Measurements from ENCODE around the gene IFNG-AS1. TPM values are rescaled to one million over a fixed set of nuclear protein-coding genes. Genes with fewer than 3 reads are reported as not detected.

The IFNG-AS1 gene
- total RNA-seq, 4 donors from 2014 or later = not detected

GRCh38 chr12:67964456-67964855 lies 24.8 kb upstream of the IFNG-AS1 start:
- TF ChIP-seq POLR2AphosphoS5 (IDR thresholded peaks at IDR 0.05) (no peak), POLR2A (IDR thresholded peaks at IDR 0.05) (no peak), EP300 (IDR thresholded peaks at IDR 0.05) (no peak)
- TF ChIP-seq, protein P1, sequence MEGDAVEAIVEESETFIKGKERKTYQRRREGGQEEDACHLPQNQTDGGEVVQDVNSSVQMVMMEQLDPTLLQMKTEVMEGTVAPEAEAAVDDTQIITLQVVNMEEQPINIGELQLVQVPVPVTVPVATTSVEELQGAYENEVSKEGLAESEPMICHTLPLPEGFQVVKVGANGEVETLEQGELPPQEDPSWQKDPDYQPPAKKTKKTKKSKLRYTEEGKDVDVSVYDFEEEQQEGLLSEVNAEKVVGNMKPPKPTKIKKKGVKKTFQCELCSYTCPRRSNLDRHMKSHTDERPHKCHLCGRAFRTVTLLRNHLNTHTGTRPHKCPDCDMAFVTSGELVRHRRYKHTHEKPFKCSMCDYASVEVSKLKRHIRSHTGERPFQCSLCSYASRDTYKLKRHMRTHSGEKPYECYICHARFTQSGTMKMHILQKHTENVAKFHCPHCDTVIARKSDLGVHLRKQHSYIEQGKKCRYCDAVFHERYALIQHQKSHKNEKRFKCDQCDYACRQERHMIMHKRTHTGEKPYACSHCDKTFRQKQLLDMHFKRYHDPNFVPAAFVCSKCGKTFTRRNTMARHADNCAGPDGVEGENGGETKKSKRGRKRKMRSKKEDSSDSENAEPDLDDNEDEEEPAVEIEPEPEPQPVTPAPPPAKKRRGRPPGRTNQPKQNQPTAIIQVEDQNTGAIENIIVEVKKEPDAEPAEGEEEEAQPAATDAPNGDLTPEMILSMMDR (IDR thresholded peaks at IDR 0.05) = no peak
- no peaks in the 10 kb centered on the region for H3K9me3 ChIP-seq
- no peak overlapping the region for H3K4me3 ChIP-seq
- no peak for ATAC-seq
- H3K36me3 ChIP-seq = no peaks in the 10 kb centered on the region
- H3K4me1 ChIP-seq = no peaks in the 10 kb centered on the region
- 81 to 100% methylated on average over 1 of the region's 1 CpG for WGBS, 2 donors (ENCODE audit: low coverage in 1 of 2)
- H3K27ac ChIP-seq = no peak overlapping the region
- H3K27me3 ChIP-seq = no peaks in the 10 kb centered on the region

DNA sequence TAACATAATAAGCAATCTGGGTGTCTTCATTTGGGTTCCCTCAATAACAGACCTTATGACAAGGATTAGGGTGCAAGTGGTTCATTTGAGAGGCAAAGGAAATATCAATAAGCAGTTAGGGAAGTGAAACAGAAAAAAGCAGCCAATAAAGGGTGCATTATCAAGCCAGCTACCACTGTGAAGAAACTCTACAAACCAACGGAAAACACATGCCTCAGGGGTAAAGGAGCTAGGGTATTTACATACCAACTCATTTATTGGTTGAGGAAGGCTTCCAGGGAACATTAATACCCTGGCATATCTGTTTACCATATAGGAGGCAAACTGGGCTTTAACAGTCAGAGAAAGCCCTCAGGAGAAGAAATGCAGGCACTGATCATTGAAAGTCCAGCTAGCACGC lies 22.7 kb upstream of the IFNG-AS1 start:
- WGBS, 2 donors (ENCODE audit: low coverage in 1 of 2) = 25 to 50% methylated on average over 1 to 2 of the region's 2 CpGs
- Histone ChIP-seq H3K36me3 (no peaks in the 10 kb centered on the region), H3K27me3 (no peaks in the 10 kb centered on the region), H3K4me3 (no peak overlapping the region), H3K27ac (no peak overlapping the region), H3K4me1 (no peaks in the 10 kb centered on the region), H3K9me3 (no peaks in the 10 kb centered on the region)
- TF ChIP-seq POLR2A (IDR thresholded peaks at IDR 0.05) (no peak), POLR2AphosphoS5 (IDR thresholded peaks at IDR 0.05) (no peak), EP300 (IDR thresholded peaks at IDR 0.05) (no peak)
- TF ChIP-seq, protein P1 (IDR thresholded peaks at IDR 0.05) = no peak
- ATAC-seq = no peak

GRCh38 chr12:67968321-67968720 lies 20.9 kb upstream of the IFNG-AS1 start:
- no peak overlapping the region for H3K27ac ChIP-seq
- H3K9me3 ChIP-seq = no peaks in the 10 kb centered on the region
- 80% methylated on average over 2 of the region's 2 CpGs; no CpG with 5 or more reads in 1 of the 2 donors for WGBS, 2 donors (ENCODE audit: low coverage in 1 of 2)
- no peaks in the 10 kb centered on the region for H3K27me3 ChIP-seq
- H3K4me1 ChIP-seq = no peaks in the 10 kb centered on the region
- H3K4me3 ChIP-seq = no peak overlapping the region
- TF ChIP-seq EP300 (IDR thresholded peaks at IDR 0.05) = no peak
- no peak for TF ChIP-seq POLR2AphosphoS5 (IDR thresholded peaks at IDR 0.05)
- TF ChIP-seq, protein P1 (IDR thresholded peaks at IDR 0.05) = no peak
- TF ChIP-seq POLR2A (IDR thresholded peaks at IDR 0.05) = no peak
- ATAC-seq = no peak
- no peaks in the 10 kb centered on the region for H3K36me3 ChIP-seq

DNA sequence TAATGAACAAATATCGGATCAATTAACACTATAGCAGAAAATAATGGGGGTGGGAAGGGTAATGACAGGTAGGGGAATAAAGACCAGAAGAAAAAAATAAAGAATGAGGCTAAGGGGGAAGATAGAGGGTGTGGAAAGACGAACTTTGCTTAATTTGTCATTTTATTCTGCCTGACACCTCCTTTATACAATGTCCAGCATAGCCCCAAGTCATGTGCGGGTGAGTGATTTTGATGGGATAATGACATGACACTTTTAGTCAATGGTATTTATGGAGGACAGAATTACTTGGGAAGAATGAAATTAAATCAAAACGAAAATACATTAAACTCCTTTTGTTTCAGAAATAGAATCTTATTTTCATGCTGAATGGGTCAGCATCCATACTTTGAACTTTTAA lies 20.5 kb upstream of the IFNG-AS1 start:
- ATAC-seq = no peak
- Histone ChIP-seq H3K27me3 (no peaks in the 10 kb centered on the region), H3K27ac (no peak overlapping the region), H3K4me1 (no peaks in the 10 kb centered on the region), H3K4me3 (no peak overlapping the region), H3K9me3 (no peaks in the 10 kb centered on the region), H3K36me3 (no peaks in the 10 kb centered on the region)
- no peak for TF ChIP-seq POLR2A (IDR thresholded peaks at IDR 0.05)
- TF ChIP-seq, protein P1 (IDR thresholded peaks at IDR 0.05) = no peak
- TF ChIP-seq EP300 (IDR thresholded peaks at IDR 0.05) = no peak
- no peak for TF ChIP-seq POLR2AphosphoS5 (IDR thresholded peaks at IDR 0.05)
- WGBS, 2 donors (ENCODE audit: low coverage in 1 of 2) = 66 to 73% methylated on average over 4 of the region's 4 CpGs

DNA sequence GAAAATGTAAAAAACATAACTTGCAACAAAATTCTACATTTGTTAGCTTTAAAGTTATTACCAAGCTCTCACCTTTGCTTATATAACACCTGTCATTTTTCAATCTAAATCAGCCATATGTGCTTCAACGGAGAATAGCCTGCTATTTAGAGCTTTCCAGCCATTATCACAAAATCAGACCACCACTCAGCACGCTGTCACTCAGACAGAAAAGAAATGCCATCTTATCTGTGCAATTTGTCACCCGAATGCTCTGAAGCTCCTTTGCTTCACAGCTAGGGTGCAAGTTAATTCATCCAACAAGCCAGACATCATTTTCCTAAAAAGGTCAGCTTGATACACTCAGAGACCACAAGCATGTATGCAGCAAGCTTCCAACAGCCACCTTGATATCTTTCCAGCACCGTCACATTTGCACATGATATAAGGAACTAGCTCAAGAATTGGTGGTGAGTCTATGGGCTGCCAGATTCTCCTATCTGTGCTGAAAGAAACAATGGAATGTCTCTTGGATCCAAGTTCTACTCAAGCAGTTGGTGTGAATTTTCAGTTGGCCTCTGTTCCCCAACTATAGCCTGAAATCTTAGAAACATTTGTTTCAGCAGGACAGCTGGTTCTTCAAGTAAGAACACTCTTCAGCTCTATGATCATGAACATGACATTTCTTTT lies 20.0 kb upstream of the IFNG-AS1 start:
- Histone ChIP-seq H3K4me1 (no peaks in the 10 kb centered on the region), H3K4me3 (no peak overlapping the region), H3K9me3 (no peaks in the 10 kb centered on the region), H3K27ac (no peak overlapping the region), H3K27me3 (no peaks in the 10 kb centered on the region), H3K36me3 (no peaks in the 10 kb centered on the region)
- ATAC-seq = no peak
- 70 to 76% methylated on average over 4 of the region's 4 CpGs for WGBS, 2 donors (ENCODE audit: low coverage in 1 of 2)
- TF ChIP-seq POLR2AphosphoS5 (IDR thresholded peaks at IDR 0.05) (no peak), EP300 (IDR thresholded peaks at IDR 0.05) (no peak)

Measured in gastroesophageal sphincter (tissue), 4 donors.